Measurements from ENCODE around the gene SLC22A16. TPM values are rescaled to one million over a fixed set of nuclear protein-coding genes. Genes with fewer than 3 reads are reported as not detected.

SLC22A16 gene
- total RNA-seq, 1 experiment from 2014 or later, result not detected

GRCh38 chr6:110421749-110422443 is 54.5 kb downstream of the SLC22A16 start:
- H3K27me3 Mint-ChIP-seq (ENCODE audit: low read depth), result no peaks in the 10 kb centered on the region
- ChIA-PET POLR2A (no interaction called here), CTCF (no interaction called here)
- DNase-seq (ENCODE audit: low spot score) (no peak), ATAC-seq (no peak)
- H3K4me3 Mint-ChIP-seq, result no peak overlapping the region
- peaks cover 10% of the 10 kb centered on the region for H3K9me3 Mint-ChIP-seq
- no peaks in the 10 kb centered on the region for H3K36me3 Mint-ChIP-seq
- no peak overlapping the region for H3K27ac Mint-ChIP-seq
- TF ChIP-seq EMX1 (CRISPR knock-in tag; IDR thresholded peaks at IDR 0.05), result no peak
- TF ChIP-seq, protein P1, sequence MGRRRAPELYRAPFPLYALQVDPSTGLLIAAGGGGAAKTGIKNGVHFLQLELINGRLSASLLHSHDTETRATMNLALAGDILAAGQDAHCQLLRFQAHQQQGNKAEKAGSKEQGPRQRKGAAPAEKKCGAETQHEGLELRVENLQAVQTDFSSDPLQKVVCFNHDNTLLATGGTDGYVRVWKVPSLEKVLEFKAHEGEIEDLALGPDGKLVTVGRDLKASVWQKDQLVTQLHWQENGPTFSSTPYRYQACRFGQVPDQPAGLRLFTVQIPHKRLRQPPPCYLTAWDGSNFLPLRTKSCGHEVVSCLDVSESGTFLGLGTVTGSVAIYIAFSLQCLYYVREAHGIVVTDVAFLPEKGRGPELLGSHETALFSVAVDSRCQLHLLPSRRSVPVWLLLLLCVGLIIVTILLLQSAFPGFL (CRISPR knock-in tag; IDR thresholded peaks at IDR 0.05; ENCODE audit: borderline replicate concordance), result no peak
- TF ChIP-seq ZBTB43 (CRISPR knock-in tag; IDR thresholded peaks at IDR 0.05), result no peak
- TF ChIP-seq ZNF121 (CRISPR knock-in tag; IDR thresholded peaks at IDR 0.05), result no peak
- no peak for TF ChIP-seq E2F1 (CRISPR knock-in tag; IDR thresholded peaks at IDR 0.05)
- TF ChIP-seq OVOL2 (CRISPR knock-in tag; IDR thresholded peaks at IDR 0.05; ENCODE audit: borderline replicate concordance), result no peak
- TF ChIP-seq AFF4 (CRISPR knock-in tag; IDR thresholded peaks at IDR 0.05; ENCODE audit: borderline replicate concordance), result no peak
- no peak for TF ChIP-seq NFYB (CRISPR knock-in tag; conservative IDR thresholded peaks at IDR 0.05; ENCODE audit: low read depth)
- TF ChIP-seq, protein P2, sequence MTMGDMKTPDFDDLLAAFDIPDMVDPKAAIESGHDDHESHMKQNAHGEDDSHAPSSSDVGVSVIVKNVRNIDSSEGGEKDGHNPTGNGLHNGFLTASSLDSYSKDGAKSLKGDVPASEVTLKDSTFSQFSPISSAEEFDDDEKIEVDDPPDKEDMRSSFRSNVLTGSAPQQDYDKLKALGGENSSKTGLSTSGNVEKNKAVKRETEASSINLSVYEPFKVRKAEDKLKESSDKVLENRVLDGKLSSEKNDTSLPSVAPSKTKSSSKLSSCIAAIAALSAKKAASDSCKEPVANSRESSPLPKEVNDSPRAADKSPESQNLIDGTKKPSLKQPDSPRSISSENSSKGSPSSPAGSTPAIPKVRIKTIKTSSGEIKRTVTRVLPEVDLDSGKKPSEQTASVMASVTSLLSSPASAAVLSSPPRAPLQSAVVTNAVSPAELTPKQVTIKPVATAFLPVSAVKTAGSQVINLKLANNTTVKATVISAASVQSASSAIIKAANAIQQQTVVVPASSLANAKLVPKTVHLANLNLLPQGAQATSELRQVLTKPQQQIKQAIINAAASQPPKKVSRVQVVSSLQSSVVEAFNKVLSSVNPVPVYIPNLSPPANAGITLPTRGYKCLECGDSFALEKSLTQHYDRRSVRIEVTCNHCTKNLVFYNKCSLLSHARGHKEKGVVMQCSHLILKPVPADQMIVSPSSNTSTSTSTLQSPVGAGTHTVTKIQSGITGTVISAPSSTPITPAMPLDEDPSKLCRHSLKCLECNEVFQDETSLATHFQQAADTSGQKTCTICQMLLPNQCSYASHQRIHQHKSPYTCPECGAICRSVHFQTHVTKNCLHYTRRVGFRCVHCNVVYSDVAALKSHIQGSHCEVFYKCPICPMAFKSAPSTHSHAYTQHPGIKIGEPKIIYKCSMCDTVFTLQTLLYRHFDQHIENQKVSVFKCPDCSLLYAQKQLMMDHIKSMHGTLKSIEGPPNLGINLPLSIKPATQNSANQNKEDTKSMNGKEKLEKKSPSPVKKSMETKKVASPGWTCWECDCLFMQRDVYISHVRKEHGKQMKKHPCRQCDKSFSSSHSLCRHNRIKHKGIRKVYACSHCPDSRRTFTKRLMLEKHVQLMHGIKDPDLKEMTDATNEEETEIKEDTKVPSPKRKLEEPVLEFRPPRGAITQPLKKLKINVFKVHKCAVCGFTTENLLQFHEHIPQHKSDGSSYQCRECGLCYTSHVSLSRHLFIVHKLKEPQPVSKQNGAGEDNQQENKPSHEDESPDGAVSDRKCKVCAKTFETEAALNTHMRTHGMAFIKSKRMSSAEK (CRISPR knock-in tag; IDR thresholded peaks at IDR 0.05; ENCODE audit: borderline replicate concordance), result no peak
- no peaks in the 10 kb centered on the region for H3K4me1 Mint-ChIP-seq

- no peak for ATAC-seq
- ChIA-PET POLR2A (no interaction called here), CTCF (interaction anchor here (0.6 kb wide), 1 partner anchor 209 kb away, joined by 3 read pairs; no protein-coding TSS in a partner anchor)
- Mint-ChIP-seq H3K4me3 (no peak overlapping the region), H3K36me3 (no peaks in the 10 kb centered on the region; the same call in 1 of the 2 replicates), H3K27me3 (ENCODE audit: low read depth) (no peaks in the 10 kb centered on the region), H3K9me3 (peaks cover 21% of the 10 kb centered on the region), H3K4me1 (no peaks in the 10 kb centered on the region), H3K27ac (no peak overlapping the region)
- no peak for DNase-seq (ENCODE audit: low spot score)
- TF ChIP-seq ELF4 (CRISPR knock-in tag; IDR thresholded peaks at IDR 0.05; ENCODE audit: low read depth) (no peak), NR1H2 (CRISPR knock-in tag; IDR thresholded peaks at IDR 0.05) (no peak), CBFB (CRISPR knock-in tag; IDR thresholded peaks at IDR 0.05; ENCODE audit: low read depth) (no peak), CREB1 (CRISPR knock-in tag; IDR thresholded peaks at IDR 0.05) (no peak), NFE2L1 (CRISPR knock-in tag; IDR thresholded peaks at IDR 0.05) (no peak), TEAD1 (CRISPR knock-in tag; IDR thresholded peaks at IDR 0.05) (no peak), SMAD3 (CRISPR knock-in tag; IDR thresholded peaks at IDR 0.05; ENCODE audit: borderline replicate concordance) (no peak)
- TF ChIP-seq, protein P3, sequence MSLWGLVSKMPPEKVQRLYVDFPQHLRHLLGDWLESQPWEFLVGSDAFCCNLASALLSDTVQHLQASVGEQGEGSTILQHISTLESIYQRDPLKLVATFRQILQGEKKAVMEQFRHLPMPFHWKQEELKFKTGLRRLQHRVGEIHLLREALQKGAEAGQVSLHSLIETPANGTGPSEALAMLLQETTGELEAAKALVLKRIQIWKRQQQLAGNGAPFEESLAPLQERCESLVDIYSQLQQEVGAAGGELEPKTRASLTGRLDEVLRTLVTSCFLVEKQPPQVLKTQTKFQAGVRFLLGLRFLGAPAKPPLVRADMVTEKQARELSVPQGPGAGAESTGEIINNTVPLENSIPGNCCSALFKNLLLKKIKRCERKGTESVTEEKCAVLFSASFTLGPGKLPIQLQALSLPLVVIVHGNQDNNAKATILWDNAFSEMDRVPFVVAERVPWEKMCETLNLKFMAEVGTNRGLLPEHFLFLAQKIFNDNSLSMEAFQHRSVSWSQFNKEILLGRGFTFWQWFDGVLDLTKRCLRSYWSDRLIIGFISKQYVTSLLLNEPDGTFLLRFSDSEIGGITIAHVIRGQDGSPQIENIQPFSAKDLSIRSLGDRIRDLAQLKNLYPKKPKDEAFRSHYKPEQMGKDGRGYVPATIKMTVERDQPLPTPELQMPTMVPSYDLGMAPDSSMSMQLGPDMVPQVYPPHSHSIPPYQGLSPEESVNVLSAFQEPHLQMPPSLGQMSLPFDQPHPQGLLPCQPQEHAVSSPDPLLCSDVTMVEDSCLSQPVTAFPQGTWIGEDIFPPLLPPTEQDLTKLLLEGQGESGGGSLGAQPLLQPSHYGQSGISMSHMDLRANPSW (CRISPR knock-in tag; conservative IDR thresholded peaks at IDR 0.05; ENCODE audit: low read depth), result no peak
Observed at GRCh38 chr6:110419028-110419739, 57.2 kb downstream of the SLC22A16 start.
